GM21526 (cell line): Measurements from ENCODE around the gene ICAM1.
A peak's percentile ranks its signal among the peaks of the same experiment; 100 is the strongest.

Experiments
- ATAC-seq: cut with Tn5 transposase; IDR thresholded peaks from one replicate; pipeline ENCODE4 v1.9.1; 2021; ENCODE audit warnings: moderate library complexity; ENCODE audit not compliant: unreplicated experiment, low FRiP score

Gene ICAM1

DNA sequence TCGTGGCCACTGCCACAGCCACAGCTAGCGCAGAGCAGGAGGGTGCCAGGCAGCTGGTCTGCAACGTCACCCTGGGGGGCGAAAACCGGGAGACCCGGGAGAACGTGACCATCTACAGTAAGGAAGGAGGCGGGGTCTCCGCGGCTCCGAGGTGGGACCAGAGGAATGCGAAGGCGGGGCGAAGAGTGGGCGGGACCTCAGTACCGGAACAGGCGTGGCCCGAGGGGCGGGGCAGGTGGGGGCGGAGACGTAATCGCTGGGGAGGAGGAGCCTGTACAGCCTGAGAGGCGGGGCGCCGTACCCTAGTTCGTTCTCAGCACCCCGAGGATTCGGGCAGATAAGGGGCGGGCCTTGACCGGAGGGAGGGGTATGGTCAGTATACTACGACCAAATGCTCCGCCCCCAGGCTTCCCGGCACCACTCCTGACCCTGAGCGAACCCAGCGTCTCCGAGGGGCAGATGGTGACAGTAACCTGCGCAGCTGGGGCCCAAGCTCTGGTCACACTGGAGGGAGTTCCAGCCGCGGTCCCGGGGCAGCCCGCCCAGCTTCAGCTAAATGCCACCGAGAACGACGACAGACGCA, 21.4 kb downstream of the ICAM1 start:
- ATAC-seq: peak; percentile 38

GRCh38 chr19:10292789-10293636, 22.1 kb downstream of the ICAM1 start:
- no peak for ATAC-seq

DNA sequence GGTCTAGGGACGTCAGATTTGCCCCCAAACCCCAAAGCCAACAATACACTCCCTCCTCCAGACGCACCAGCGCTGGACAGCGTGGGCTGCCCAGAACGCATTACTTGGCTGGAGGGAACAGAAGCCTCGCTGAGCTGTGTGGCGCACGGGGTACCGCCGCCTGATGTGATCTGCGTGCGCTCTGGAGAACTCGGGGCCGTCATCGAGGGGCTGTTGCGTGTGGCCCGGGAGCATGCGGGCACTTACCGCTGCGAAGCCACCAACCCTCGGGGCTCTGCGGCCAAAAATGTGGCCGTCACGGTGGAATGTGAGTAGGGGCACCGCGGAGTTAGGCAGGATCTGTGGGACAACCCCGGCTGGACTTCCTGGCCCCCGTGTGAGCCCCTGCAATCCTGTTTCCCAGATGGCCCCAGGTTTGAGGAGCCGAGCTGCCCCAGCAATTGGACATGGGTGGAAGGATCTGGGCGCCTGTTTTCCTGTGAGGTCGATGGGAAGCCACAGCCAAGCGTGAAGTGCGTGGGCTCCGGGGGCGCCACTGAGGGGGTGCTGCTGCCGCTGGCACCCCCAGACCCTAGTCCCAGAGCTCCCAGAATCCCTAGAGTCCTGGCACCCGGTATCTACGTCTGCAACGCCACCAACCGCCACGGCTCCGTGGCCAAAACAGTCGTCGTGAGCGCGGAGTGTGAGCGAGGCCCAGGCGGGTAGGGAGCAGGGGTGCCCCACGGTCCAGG, 22.9 kb downstream of the ICAM1 start:
- no peak for ATAC-seq

GRCh38 chr19:10294368-10294697, 23.4 kb downstream of the ICAM1 start:
- no peak for ATAC-seq

DNA sequence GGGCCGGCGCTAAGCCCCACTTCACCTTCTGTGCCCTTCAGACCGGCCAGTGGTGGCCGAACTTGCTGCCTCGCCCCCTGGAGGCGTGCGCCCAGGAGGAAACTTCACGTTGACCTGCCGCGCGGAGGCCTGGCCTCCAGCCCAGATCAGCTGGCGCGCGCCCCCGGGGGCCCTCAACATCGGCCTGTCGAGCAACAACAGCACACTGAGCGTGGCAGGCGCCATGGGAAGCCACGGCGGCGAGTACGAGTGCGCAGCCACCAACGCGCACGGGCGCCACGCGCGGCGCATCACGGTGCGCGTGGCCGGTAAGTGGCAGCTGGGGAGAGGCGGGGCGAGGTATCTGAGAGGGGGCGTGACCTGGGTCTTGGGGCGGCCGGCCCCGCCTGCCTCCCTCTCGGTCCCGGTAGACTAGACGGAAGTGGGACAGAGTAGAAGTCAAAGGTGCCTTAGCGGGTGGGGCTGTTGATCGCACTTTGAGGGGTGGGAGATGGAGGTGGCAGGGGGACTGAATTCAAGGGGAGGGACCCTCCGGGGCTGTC, 24.5 kb downstream of the ICAM1 start:
- ATAC-seq: no peak

- no peak for ATAC-seq
Measured at GRCh38 chr19:10295847-10296591, 25.1 kb downstream of the ICAM1 start.

DNA sequence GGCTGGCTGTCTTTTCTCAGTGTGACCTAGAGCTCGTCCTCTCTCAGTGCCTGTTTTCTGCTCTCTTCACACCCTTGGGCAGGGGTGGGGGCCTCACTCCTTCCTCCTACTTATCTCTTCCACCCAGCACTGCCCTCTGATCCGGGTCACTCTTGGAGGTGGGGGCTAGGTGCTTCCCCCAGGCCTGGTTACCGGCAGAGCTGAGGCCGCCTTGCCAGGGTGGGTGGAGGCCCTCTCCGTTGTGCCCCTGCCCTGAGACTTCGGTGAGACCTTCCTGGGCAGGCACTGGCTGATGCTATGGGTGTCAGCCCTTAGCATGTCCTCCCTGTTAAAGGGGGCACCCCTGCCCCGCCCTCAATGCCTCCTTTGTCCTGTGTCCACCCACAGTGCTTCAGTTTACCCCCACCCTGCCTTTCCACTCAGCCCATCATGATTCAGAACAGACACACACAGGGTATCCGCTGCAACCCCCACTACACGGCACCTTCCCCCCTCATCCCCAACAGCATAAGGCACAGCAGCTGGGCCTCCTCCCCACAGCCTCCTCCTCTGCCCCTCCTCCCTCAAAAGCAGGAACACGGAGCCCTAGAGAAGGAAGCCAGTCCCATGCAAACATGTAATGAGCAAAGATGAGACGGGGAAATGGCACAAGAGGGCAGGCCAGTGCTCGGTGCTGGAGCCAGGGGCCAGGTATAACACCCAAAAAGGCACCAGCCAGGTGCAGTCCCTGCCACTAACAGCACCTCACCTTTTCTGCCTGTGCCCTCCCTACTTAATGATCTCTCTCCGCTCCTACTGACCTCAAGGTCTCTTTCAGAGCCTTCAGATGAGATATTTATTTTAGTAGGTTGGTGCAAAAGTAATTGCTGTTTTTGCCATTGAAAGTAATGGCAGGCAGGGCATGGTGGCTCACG, 28.9 kb downstream of the ICAM1 start:
- no peak for ATAC-seq

DNA sequence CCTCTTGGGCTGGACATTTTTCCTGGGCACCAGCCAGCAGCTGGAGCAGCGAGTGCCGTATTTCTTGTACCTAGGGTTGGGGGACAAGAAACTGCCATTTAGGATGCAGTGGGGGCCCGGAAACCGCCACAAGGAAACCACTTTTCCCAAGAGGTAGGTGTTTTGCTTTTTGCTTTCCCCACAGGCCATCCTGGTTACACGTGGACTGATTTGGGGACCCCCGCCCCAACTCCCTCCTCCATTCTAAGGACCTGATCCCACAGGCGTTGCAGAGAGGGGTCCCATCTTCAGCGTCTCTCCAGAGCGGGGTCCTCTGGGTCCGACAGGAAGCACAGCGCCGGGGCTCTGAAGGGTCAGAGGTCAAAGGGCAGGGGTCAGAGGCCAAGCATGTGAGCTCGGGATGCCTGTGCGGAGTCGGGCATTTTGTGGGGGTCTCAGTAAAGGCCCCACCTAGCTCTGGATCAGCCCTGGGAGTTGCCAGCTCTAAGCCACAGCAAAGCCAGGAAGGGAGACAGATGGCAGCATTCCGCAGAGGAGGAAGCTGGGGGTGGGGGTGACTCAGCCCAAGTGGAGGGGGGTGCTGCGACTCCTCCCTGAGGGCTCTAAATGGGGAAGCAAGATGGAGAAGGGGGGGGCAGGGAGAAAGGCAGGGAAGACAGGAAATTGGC, 34.4 kb downstream of the ICAM1 start:
- ATAC-seq: no peak

DNA sequence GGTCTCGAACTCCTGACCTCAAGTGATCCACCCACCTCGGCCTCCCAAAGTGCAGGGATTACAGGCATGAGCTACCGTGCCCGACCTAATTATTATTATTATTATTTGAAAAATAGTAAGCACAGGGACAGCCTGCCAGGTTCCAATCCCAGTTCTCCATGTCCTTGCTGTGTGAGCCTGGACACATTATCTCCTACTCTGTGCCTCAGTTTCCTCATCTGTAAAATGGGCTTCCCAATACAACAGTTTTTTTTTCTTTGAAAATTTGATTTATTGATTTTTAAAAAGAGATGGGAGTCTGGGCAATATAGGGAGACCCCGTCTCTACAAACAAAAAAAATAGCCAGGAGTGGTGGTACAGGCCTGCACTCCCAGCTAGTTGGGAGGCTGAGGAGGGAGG, 35.4 kb downstream of the ICAM1 start:
- no peak for ATAC-seq

DNA sequence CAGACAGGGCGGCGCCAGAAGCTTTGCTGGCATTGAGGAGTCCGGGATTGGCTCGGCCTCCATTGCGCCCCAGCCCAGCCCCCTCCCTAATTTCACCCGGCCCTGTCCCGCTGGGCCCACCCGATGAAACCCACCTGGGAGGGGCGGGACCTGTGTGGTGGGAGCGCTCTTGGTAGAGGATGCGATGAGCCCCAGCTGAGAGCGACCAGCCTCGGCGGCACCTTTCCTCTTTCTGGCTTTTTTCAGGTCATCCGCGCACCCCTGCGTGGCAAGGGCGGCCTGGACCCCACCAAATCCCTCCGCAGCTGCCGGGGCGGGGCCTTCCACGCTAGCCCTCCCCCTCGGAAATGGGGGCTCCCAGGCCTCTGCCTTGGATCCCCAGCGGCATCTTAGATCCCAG, 38.5 kb downstream of the ICAM1 start, which contains the start of gene ZGLP1:
Gene ZGLP1, minus strand, starts transcription at position 393 of the 400 bp plus-strand sequence.
- no peak for ATAC-seq

DNA sequence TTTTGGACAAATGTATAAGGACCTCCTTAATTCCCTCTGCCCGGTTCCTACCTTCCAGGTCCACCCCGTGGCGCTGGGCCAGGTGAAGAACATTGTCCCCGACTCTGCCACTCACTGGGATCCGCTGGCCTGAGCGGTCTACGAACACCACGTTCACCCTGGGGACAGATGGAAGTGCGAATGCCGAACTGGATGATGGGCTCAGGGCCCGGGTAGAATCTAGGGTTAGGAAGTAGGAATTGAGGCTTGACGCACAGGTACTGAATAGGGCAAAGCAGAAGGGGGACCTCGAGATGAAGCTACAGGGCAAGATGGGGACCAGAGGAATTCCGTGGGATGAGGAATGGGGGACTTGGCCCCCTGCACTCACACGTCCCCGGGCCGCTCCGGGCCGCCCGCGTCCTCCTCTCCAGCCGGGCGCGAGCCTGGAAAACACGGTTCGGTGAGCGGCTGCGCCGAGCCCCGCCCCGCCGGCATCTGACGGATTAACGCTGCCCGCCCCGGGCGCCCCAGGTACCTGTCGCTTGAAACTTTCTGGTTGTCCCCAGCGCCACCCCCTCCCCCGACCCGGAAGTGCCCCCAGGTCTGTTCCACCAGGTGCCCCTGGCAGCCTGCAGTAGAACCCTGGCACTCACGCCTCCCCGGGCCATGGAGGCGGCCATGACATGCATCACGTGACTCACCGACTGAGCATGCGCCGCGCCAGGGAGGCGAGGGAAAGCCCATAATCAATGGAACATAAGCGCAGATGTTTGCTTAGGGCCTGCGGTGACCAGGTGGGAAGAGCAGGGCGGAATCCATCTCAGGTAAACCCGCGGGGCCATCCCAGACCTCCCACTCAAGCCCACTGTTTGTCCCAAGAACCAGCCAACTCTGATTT, 44.7 kb downstream of the ICAM1 start, which contains the start of gene FDX2:
Gene FDX2, minus strand, starts transcription at position 681 of the 880 bp plus-strand sequence. Its CDS starts 19 bp downstream, at position 662.
- ATAC-seq: no peak

- ATAC-seq: no peak
Measured at GRCh38 chr19:10316229-10317044, 45.5 kb downstream of the ICAM1 start.

DNA sequence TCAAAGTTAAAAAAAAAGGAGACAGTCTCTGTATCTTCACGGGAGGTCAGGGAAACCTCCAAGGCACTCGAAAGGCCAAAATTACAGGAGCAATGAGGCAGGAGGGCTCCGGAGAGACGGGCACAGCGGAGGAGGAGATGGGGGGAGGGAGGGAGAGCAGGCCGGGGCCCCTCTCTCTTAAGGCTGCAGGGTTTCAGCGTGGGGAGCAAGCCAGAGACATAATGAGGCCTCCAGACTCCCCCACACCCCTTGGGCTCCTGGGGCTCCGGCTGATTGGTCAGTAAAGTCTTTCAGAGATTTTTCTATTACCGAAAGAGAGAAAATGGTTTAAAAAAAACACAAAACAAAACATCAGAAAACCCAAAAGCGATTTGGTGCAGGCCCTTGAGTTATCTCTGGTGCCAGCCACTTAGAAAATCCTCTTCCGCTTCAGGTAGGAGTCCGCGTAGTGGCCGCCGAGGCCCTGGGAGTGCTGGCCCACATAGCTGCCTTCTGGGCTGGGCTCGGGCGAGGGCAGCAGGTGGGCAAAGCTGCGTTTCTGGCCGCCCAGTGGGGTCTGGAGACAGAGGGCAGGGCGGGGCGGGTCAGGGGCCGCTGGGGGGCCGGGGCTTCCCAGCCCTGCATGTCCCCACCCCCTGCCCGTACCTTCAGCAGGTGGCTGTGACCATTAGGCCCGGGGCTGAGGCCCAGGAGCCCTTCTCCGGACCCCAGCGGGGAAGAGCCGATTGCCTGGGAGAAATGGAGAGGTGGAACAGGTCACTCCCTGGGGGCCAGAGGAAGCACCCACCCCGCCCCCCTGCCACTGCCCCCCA, 46.3 kb downstream of the ICAM1 start:
- ATAC-seq: no peak

DNA sequence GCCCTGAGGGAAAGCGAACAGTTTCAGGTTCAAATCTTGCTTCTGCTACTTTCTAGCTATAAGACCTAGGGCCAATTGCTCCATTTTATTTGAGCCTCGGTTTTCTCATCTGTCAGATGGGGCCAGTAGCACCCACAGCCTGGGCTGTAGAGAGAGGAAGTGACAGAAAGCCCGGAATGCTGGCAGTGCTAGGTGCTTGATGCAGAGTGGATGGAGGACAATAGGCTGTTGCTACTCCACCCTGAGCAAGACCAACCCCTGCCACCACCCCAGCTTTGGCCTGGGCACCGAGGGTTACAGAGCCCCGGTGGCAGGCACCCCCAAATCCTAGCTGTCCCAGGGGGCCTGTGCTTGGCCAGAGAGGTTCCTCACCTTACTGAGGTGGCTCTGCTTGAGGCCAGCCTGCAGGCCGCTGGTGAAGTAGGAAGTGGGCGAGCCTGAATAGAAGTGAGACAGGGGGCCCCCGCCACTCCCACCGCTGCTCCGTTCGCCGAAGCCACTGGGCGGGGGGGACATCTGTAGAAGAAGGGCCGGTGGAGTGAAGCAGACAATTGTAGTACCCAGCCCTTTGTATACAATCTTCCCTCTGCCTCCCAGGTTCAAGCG, 47.0 kb downstream of the ICAM1 start:
- no peak for ATAC-seq

DNA sequence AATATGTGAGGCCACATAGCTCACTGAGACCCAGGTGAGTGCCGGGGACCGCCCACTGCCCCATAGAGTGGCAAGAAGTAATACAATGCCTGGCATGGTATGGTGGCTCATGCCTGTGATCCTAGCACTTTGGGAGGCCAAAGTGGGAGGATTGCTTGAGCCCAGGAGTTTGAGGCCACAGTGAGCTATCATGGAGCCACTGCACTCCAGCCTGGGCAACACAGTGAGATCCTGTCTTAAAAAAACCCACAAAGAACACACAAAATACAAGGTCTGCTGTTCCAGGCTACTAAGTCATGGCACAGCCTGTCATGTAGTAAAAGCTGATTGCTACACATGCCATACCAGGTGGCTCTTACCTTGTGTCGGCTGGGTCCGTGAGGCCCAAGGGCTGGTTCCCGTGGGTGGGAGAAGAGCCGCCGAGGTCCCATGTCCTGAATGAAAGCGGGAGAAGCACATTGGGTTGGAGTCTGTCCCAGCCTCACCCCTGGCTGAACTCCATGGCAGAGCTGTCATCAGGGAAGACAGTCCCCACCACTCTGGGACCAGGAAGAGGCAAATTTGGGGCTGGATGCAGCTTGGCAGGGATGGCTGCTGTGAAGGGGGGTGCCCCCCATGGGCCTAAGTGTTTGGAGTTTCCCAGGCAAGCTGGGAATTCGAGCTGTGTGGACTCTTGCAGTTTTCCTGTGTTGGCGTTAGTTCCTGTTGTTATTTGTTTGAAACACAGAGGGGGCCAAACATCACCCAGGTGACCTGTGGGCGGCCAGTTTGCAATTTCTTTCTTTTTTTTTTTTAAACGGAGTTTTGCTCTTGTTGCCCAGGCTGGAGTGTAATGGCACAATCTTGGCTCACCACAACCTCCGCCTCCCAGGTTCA, 48.1 kb downstream of the ICAM1 start:
- no peak for ATAC-seq
